DMS53 (cell line): Measurements from ENCODE around the gene NLK.
"Not testable (repeated sequence)": the region's sequence is repeated elsewhere in the genome, so short reads cannot be mapped to it uniquely, and the experiment has no call there.

Experiments used
- DNase-seq: peaks from one replicate; lab custom pipeline; 2025; lab: John Stamatoyannopoulos, UW

The NLK gene

DNA sequence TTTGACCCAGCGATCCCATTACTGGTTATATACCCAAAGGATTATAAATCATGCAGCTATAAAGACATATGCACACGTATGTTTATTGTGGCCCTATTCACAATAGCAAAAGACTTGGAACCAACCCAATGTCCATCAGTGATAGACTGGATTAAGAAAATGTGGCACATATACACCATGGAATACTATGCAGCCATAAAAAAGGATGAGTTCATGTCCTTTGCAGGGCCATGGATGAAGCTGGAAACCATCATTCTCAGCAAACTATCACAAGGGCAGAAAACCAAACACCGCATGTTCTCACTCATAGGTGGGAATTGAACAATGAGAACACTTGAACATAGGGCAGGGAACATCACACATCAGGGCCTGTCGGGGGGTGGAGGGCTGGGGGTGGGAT is 112.9 kb downstream of the NLK start:
- not testable (repeated sequence) for DNase-seq

DNA sequence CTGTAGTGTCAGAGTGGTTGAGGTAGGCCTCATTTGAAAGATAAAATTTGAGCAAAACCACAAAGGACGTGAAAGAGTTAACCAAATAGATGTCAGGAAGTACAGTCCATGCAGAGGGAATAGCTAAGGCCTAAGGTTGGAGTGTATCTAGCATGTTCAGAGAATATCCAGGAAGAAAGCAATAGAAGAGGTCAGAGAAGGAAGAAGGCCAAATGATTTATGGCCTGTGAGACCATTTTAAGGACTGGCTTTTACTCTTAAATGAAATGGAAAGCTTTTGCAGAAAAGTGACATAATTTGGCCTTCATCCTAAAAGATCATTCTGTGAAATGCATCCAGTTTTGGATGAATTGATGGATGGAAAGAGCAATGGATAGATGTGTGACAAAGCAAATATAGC is 116.5 kb downstream of the NLK start:
- no peak for DNase-seq

DNA sequence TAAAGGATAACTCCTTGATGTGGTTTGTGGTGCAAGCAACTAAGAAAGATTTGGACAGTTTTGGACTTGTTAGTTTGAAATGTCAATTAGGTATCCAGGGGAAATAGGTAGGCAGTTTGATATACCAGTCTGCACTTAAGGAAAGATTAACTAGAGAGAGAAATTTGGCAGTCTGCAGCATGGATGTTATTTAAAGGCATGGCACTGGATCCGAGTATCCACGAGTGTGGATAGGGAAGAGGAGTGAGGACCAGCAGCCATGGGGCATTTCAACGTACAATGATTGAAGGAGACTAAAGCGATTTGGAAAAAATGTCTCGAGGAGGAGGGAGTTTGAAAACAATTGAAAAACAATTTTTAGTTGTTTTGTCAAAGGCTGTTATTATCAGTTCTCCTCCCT is 117.4 kb downstream of the NLK start:
- DNase-seq, result no peak

- no peak for DNase-seq
Measured at GRCh38 chr17:28160610-28161009, 118.1 kb downstream of the NLK start.

DNA sequence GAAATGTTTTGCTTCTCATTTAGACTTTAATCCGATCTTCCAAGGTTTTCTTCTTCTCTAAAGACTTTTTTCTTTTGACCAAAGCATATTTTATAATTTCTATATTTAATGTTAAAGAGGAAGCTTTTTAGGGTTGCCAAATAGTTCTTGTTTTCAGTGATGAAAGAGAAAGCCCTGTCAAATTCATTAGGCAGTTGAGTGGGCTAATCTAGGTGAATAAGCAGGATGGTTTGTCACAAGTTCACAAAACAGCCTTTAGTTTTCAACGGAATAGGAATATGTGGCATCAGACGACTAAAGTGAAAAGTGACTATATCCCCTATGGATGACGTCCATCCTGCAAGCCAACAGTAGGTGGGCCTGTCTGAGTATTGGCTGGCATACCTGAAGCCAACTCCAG is 118.8 kb downstream of the NLK start:
- no peak for DNase-seq

DNA sequence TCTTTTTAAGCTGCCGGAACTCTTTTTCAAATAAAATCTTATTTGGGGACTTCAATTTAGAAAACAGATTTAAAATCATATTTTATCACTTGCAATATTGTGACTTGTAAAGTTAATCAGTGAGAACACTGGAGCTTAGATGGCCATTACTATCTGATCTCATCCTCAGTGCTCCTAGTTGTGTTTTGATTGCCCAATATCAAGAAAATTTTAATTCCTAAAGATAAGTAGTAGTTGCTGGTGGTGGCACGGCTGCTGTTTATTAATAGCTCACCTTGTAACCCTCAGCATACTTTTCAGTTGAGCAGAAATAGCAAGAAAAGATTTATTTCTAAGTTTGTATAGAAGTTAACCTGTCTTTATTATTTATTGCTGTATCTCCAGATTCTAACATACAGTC is 124.0 kb downstream of the NLK start:
- DNase-seq, result no peak

- no peak for DNase-seq
Measured at GRCh38 chr17:28169621-28170349, 127.3 kb downstream of the NLK start.

GRCh38 chr17:28170771-28171170 is 128.3 kb downstream of the NLK start:
- DNase-seq, result no peak

DNA sequence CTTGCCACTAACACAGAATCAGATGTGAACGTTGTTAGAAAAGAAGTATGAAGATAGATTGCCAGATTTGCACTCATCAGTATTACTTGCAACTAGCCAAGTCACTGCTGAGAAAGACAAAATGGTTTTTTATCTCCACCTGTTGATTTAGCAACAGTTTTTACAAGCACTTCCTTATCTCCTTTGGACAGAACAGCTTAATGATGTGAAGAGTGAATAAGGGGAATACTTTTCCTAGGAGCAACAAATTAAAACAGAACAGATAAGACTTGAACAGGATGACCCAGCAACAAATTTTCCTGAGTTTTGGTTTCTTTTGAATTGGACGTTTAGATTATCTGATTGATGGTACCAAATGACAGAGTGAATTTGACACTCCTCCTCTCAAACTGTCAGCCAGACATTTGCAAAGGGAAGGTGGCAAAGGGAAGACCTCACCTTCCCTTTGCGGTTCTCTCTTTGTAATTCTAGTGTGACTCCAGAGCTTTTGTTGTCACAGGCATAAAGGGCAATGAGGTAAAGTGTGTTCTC is 130.6 kb downstream of the NLK start:
- peak; percentile 75 for DNase-seq

DNA sequence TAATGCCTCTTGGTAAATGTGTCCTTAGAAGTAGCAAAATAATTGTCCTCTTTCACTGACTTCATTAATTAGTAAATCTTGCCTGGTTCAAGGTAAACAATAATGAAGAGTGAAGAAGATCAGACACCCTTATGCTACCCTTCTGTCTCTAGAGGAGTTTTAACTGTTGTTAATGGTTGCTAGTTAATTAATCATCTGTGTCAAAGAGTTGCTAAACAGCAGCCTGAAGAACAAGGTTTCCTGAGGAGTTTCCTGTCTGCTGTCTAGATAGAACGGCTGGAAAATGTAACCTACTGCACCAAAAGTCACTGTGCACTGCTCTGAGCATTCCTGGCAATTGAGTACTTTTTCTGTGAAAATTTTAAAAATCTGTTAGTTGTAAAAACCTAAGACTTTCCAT is 131.3 kb downstream of the NLK start:
- peak; percentile 59 for DNase-seq

- DNase-seq, result peak; percentile 96
Measured at GRCh38 chr17:28174352-28175046, 132.0 kb downstream of the NLK start.

DNA sequence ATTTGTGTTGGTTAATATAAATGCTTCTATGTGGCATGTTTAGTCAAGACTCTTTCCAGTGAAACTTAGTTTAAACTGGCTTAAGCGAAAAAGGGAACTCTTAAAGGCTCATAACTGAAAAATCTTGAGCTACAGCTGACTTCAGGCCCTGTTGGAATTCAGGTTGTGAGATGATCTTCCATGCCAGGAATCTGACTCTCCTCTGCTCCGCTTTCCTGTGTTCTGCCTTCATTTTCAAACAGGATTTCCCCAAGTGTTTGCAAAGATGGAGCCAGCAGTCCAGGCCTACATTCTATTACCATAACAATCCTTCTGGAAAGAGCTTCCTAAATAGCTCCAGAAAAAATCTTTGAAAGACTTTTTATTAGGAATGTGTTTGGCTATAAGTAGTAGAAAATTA is 134.9 kb downstream of the NLK start:
- no peak for DNase-seq

DNA sequence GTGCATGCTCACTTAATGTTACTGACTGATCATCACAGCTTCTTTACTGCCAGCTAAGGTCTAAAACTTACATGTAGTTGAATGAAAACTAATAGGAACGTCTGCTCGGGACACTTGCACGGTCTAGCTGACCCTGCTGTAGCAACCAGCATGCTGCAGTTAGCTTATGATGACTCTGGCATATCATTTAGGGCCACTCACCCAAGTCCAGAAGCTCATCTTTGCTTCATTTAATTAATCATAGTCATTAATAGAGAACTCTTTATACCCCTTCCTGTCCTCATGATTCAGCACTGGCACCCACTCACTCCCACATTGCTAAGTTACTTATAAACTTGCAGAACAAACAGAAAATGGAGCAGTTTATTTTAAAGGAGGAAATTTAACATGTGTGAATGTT is 136.3 kb downstream of the NLK start:
- no peak for DNase-seq

DNA sequence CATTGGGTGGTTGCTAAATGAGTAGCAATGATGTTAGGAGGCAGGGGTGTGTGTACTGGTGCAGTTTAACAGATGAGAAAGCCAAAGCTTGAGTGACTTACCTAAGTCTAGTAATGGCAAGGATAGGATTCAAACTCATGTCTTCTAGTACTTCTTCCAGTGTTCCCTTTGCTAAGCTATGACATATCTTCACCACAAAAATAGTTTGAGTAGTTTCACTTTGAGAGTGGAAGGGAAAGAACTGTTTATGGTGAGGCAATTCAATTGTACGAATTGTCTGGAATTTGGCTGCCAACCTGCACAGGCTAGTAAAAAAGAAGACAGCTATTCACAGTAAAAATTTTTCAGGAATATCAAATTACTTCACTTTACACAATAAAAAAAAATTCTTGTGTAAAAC is 138.0 kb downstream of the NLK start:
- DNase-seq, result no peak

DNA sequence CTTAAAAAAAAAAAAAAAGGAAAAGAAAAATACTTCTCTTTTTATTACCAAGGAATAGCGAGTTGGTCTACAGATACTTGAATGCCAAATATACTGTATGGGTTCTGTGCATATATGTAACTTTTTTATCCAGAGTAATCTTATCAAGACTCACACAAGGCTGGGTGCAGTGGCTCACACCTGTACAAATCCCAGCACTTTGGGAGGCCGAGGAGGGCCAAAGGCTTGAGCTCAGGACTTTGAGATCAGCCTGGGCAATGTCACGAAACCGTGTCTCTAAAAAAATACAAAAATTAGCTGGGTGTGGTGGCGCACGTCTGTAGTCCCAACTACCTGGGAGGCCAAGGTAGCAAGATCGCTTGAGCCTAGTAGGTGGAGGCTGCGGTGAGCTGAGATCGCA is 139.1 kb downstream of the NLK start:
- DNase-seq, result no peak

GRCh38 chr17:28182559-28182958 is 140.1 kb downstream of the NLK start:
- no peak for DNase-seq

GRCh38 chr17:28185658-28186057 is 143.2 kb downstream of the NLK start:
- DNase-seq, result no peak

- not testable (repeated sequence) for DNase-seq
Measured at GRCh38 chr17:28186472-28186871, 144.0 kb downstream of the NLK start.

- DNase-seq, result no peak
Measured at GRCh38 chr17:28187931-28188330, 145.5 kb downstream of the NLK start.

GRCh38 chr17:28188841-28189263 is 146.4 kb downstream of the NLK start:
- DNase-seq, result peak; percentile 67

- no peak for DNase-seq
Measured at GRCh38 chr17:28189667-28190066, 147.2 kb downstream of the NLK start.

GRCh38 chr17:28191018-28191417 is 148.5 kb downstream of the NLK start:
- no peak for DNase-seq

- peak; percentile 20 for DNase-seq
Measured at GRCh38 chr17:28193241-28193640, 150.8 kb downstream of the NLK start.

DNA sequence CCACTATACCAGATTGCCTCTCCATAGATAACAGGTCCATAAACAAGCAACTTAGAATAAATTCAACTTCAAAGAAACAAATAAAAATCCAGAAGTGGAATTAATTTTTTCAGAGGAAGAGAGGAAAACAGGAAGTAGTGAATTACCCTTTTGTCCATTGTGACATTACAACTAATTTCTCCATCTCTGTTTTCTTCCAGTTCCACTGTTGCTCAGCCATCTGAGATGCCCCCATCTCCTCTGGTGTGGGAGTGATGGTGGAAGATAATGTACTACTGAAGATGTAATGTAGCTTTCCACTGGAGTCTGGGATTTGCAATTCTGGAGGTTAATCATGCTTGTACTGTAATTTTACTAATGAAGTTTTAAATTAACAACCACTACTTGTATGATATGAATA is 151.9 kb downstream of the NLK start:
- DNase-seq, result no peak
